GM19328 (cell line): ENCODE results near the gene PES1.
"Not testable (repeated sequence)": the region's sequence is repeated elsewhere in the genome, so short reads cannot be mapped to it uniquely, and the experiment has no call there.

Source experiments
- ATAC-seq: cut with Tn5 transposase; IDR thresholded peaks from one replicate; pipeline ENCODE4 v1.9.1; 2021; ENCODE audit warnings: mild to moderate bottlenecking, moderate library complexity; ENCODE audit not compliant: unreplicated experiment

The PES1 gene

DNA sequence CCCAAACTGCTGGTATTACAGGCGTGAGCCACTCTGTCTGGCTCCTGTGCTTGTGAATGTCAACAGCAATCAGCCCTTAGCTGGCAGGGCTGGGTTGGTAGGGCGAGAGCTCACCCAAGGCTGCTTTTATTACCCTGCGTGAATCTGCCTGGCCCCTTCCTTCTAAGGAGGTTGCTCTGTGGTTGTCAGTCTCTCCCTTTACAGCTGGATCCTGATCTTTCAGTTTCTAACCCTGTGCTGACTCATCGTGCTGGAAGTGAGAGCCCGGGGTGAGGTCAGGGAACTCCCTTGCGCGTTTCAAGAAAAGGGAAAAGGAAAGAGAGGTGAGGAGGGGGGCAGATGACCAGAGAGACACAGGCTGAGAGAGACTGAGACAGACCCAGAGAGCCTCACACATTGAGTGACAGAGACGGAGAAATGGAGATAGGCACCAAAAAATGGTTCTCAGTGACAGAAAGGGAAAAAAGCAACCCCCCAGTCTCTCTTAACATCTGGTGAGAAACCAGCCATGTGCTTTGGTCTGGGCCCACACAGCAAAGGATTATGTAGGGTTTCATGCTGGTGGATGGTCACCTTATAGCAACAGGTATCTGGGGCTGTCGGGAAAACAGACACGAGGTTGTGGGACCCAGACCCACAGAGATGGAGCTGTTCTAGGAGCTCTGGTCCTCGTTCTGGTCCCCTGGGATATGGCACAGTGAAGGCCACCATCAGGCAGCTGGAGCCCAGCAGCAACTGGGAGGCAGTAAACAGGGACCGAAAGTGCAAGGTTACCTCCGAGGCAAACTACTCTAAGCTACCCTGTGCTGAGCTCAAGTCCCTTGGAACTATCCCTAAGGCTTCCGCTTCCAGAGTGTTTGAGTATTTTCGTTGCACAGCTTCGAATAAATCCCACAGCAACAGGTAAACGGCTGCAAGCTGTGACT is 17.8 kb upstream of the PES1 start:
- ATAC-seq, result no peak

DNA sequence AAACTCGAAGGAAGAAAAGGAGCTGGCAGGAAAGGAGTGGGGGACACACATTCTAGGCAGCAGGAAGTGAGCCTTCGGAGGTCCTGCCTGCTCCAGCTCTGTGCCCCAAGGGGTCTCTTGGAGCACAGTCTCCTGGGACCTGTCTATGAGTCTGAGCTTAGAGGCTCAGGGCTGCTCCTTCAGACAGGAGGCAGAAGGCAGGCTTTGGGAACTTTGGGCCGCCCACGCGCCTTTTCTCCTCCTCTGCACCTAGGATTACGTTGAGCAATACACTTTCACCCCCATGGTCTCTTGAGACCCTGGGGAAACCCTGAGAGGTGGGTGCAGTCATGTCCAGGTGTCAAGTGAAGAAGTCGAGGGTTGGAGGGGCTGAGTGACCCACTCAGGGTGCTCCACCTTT is 16.2 kb upstream of the PES1 start:
- no peak for ATAC-seq

DNA sequence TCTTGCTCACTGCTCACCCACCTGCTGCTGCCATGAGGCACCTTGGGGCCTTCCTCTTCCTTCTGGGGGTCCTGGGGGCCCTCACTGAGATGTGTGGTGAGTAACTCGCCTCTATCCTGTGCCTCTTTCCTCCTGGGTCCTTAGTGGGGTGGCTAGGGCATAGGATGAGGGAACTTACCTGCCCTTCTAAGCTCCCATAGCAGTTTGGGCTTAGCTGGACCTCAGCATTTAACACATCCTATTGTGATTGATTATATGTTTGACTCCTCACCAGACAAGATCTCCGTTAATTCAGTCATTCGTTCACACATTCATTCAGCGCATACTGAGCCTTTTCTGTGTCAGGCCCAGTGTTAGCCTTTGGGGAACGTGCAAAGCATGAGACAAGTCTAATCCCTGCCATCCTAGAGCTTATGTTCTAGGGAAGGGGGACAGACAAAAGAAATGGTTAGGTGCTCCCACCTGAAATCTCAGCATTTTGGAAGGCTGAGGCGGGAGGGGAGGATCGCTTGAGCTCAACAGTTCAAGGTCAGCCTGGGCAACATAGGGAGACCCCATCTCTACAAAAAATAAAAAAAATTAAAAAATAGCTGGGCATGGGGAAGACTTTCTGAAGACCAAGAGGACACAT is 15.7 kb upstream of the PES1 start:
- ATAC-seq, result no peak

DNA sequence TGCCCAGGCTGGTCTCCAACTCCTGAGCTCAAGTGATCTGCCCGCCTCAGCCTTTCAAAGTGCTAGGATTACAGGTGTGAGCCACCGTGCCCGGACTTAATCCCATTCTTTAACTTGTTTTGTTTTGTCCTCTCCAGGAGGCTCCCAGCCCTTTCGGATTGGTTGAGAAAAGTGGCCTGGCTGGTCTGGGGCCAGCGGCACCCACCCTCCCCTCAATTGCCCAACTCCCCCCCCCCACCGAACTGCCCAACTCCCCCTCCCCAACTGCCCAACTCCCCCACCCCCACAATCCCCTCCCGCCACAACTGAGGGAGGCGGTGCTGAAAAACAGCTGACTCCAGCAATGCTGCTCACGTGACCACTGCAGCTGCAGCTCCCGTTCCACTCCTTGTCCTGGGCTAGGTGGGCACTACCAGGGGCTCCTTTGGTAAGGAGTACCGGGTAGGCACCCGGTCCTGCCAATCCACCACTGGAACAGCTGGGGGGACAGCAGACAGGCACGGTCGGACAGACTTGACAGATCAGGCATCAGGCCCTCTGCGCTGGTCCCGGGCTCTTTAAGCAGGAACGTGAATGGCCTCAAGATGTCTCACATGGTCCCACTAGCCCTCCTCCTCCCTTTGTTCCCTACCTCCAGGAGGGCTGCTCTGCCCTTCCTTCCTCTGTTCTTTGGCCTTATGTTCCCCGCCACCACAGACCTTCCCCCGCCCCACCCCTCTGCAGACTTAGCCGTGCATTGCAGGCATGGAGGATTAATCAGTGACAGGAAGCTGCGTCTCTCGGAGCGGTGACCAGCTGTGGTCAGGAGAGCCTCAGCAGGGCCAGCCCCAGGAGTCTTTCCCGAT is 15.0 kb upstream of the PES1 start, which contains the start of gene TCN2:
Gene TCN2 (plus strand): TSS at position 720 of the 845 bp plus-strand sequence. CDS start 158 bp downstream, outside the sequence.
- no peak for ATAC-seq

DNA sequence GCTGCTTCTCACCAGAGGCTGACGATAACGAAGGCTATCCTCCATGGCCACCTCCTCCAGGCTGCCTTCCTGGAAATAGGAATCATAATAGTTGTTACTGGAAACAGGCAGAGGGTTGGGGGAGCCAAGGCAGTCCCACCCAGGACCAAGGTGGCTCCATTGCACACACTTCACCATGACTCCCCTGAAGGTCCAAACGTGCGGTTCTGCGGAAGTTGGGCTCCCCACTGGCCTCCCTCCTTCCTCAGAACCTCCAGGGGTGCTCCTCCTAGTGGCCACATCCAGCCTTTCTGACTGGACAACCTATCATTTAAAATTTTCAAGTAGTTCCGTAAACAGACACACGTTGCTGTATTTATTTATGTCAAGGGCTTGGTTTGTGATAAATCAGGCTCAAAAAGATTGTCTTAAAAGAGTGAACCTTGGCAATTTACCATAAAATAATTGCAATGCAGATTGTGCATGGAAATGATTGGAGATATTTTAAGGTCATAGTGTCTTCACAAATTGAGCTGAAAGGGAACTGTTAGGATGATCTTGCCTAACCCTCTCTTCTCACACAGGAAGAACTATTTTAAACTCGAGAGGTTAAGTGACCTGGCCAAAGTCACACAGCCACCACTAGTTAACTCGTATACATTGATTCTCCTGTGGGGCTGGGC is 13.9 kb upstream of the PES1 start:
- no peak for ATAC-seq

DNA sequence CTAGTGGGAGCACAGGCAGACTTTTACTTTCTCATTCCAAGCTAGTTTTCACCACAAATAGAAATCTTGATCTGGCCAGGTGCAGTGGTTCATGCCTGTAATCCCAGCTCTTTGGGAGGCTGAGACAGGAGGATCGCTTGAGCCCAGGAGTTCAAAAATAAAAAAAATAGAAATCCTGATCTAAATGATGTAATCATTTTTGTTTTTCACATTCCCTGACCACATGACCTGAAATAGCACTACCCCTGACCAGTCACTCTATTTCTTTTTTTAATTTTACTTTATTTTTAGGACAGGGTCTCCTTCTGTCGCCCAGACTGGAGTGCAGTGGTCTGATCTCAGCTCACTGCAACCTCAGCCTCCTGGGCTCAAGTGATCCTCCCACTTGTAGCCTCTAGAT is 13.0 kb upstream of the PES1 start:
- ATAC-seq, result no peak

DNA sequence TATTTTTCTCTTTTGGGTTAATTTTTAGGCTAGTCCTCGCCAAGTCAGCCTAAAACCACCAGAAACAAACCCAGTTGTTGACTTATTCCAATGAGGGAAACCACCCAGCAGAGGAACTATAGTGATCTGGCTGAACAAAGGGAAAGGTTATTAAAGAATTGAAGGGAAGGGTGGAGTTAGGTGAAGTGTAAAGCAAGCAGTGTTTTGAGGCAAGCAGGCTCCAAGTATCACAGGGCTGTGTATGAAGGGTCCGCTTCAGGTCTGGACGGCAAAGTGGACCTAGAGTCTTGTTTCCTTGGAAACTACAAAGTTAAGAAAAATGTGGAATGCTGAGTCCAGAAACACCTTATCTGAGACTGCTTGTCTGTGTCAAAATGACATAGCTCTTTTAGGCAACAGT is 12.1 kb upstream of the PES1 start:
- ATAC-seq, result no peak

DNA sequence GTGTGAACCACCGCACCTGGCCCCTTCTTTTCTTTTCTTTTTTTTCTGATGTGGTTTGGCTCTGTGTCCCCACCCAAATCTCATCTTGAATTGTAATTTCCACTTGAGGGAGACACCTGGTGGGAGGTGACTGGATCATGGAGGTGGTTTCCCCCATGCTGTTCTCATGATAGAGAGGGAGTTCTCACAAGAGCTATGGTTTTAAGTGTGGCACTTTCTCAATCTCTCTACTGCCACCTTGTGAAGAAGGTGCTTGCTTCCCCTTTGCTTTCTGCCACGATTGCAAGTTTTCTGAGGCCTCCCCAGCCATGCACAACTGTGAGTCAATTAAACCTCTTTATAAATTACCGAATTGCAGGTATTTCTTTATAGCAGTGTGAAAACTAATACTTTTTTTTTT is 10.3 kb upstream of the PES1 start:
- ATAC-seq, result no peak

DNA sequence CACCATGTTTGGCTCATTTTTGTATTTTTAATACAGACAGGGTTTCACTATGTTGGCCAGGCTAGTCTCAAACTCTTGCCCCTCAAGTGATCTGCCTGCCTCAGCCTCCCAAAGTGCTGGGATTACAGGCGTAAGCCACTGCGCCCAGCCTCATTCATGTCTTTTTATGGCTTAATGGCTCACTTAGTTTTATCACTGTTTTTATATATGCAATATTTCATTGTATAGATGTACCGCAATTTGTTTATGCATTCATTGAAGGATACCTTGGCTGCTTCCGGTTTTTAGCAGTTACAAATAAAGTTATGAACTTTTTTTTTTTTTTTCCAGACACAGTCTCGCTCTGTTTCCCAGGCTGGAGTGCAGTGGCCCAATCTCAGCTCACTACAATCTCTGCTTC is 9.8 kb upstream of the PES1 start:
- ATAC-seq, result no peak

DNA sequence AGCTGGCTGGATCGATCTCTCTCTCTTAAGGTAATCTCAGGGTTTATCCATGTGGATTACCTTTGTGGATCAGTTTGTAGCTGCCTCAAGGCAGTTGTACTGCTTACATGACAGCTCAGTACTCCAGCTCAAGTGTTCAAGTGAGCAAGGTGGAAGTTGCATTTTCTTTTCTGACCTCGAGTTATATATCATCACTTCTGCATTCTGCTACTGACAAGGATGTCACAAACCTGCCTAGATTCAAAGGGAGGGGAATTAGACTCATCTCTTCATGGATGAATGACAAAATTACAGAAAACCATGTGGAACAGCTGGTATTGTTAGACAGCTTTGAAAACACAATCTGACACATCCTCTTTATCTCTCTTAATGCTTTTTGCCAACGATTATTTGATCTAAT is 9.2 kb upstream of the PES1 start:
- ATAC-seq, result no peak

DNA sequence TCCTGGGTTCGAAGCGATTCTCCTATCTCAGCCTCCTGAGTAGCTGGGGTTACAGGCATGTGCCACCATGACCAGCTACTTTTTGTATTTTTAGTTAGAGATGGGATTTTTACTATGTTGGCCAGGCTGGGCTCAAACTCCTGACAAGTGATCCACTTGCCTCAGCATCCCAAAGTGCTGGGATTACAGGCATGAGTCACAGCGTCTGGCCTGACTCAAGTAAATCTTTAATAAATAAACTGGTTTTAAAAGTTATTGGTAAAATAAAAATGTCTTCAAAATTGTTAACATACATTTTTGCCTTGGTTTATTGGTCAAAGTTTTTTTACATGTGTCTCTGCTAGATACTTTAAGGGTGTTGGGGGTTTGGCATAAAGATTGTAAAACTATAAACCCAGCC is 7.3 kb upstream of the PES1 start:
- ATAC-seq, result no peak

DNA sequence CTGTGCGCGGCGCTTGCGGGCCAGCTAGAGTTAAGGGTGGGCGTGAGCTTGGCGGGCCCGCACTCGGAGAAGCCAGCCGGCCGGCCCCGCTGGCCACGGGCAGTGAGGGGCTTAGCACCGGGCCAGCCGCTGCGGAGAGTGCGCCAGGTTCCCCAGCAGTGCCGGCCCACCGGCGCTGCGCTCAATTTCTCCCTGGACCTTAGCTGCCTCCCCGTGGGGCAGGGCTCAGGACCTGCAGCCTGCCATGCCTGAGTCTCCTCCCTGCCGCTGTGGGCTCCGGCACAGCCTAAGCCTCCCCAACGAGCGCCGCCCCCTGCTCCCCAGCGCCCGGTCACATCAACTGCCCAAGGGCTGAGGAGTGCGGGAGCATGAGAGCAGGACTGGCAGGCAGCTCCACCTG is 5.2 kb upstream of the PES1 start:
- ATAC-seq, result no peak

DNA sequence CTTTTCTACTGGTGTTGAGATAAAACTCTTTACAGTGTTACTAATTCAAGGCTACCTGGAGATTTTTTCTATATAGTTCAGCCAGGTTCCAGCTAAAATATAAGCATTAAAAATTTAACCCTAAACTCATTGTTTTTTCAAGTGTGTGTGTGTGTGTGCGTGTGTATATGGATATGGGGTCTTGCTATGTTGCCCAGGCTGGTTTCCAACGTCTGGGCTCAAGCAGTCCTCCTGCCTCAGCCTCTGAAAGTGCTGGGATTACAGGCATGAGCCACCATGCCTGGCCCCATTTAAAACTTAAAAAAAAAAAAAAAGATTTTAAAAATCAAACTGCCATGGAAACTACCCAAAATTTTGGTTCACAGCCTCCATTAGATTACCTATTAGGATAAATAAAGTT is 4.5 kb upstream of the PES1 start:
- ATAC-seq, result no peak

DNA sequence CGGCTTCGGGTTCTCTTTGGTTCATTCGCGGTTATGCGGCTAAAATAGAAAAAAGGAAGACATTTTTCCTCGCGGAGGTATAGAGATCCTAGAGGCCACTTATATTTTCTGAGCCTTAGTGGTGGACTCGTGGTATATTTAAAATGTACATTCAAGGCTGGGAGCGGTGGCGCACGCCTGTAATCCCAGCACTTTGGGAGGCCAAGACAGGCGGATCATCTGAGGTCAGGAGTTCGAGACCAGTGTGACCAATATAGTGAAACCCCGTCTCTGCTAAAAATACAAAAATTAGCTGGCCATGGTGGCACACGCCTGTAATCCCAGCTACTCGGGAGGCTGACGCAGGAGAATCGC is 627 bp upstream of the PES1 start:
- ATAC-seq, result not testable (repeated sequence)

DNA sequence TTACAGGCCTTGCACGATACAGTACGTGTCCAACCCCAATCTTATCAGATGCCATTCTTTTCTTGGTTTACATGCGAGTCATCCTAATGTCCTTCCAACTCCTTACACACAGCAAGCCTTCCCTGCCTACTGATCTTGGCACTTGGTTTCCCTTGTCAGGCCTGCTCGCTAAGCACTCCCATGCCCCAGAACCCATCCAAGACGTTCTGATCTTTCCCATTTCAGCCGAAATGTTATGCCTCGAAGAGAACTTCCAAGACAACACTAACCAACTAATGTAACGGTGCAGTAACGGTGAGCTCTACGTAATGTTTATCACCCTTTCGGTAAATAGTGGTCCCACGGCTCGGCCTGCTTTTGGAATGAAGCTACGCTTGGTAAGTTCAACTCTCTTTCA is 521 bp downstream of the PES1 start:
- no peak for ATAC-seq

DNA sequence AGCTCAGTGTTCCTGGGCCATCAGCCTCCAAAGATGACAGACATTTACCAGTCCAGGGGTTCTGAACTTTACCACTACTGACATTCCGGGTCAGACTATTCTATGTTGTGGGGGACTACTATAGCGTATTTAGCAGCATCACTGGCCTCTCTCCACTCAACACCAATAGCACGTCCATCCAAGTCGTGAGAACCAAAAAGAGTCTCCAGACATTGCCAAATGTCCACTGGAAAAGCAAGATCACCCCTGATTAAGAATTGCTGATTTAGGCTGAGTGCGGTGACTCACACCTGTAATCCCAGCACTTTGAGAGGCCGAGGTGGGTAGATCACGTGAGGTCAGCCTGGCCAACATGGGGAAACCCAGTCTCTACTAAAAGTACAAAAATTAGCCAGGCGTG is 5.3 kb downstream of the PES1 start:
- ATAC-seq, result no peak

DNA sequence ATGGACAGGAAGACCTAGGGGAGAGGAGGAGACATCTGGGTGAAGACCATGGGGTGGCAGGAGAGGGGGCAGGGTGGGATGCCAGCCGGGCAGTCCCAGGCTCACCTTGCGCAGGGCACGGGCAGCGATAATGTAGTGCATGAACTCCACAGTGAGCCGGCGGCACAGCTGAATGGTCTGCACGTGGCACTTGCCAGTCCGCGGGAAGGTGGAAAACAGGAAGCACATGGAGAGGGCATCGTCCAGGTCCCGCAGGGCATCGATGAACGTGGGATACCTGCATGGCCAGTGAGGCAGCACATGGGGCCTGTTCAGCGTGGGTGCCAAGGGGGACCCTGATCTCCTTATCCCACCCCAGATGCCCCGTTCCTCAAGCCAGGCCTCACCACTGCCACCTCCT is 7.3 kb downstream of the PES1 start:
- no peak for ATAC-seq

DNA sequence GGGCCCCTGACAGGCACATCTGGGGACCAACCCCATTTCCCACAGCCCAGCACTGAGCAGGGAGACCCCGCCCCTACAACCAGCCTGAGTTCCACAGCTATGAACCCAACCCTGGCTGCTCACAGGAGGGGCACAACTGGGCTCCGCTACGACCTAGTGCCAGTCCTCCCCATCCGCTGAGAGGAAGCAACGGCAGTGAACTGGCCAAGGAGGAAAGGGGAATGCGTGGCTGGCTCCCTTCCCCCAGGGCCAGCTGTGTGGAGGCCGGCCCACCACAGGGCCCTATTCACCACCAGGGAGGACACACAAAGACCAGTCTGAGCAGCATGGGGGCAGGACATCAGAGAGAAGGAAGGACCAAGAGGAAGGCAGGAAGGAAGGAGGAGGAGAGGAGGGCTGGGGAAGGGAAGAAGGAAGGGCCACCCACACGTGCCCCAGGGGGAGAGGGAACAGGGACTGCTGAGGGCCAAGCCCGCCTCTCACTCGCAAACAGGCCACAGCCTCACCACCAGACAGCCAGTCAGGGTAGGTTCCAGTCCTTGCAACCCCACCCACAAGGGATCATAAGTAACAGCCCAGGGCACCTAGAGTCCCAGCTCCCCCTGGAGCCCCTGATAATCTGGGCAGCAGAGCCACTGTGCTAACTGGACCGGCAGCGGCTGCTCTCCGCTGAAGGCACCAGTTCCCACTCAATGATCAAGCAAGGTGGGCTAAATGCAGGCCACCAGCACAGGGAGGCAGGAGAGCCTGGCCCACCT is 8.7 kb downstream of the PES1 start:
- no peak for ATAC-seq

DNA sequence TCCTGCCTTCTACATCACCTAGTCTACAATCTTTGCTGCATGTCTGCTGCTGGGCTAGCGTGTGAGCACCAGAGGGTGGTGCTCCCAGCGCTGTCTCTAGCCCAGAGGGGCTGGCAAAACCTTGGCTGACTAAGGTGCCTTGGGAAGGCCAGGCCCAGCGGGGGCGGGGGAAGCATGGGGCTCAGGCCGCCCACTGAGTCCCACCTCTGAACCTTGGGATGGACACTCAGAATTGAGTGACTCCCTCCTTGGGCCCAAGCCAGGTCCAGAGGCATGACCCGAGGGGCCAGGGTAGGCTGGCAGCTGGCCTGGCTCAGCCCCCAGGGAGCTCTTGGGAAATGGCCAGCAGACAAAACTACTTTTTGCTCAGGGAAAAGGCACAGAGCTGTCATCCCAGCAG is 9.7 kb downstream of the PES1 start:
- ATAC-seq, result no peak

DNA sequence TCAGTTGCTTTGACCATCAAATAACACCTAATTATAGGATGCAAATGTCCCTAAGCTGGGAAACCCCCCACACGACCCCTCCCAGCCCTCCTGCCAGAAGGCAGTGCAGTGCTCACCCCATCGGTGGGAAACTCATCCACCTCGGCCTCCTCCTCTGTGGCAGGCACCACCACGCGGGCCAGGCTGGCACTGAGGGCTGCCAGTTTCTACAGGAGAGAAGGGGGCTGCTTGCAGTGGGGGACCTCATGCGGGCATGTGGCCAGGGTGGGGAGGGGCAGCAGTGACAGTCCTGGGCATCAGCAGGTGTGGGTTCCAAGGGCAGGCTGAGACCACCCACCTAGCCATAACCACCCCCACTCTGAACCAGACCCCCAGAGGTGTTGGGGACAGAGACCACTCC is 10.8 kb downstream of the PES1 start:
- ATAC-seq, result no peak
